Peyer's patch (tissue), 4 donors: ENCODE data around the gene GFRA3. TPM values are rescaled to one million over a fixed set of nuclear protein-coding genes. Genes with fewer than 3 reads are reported as not detected.

Source experiments
- DNase-seq, 3 donors: peaks; one replicate each; pipeline ENCODE4 v3.0.0-alpha.2; 2017 to 2019
- H3K27ac ChIP-seq, 4 donors: fragments of 200-600 bp; sonication (generic); one replicate each; pipeline ENCODE4 v1.5.1; 2016 to 2019
- H3K27me3 ChIP-seq, 2 donors: fragments of 200-600 bp; sonication (generic); one replicate each; pipeline ENCODE4 v1.5.1; 2019
- H3K36me3 ChIP-seq, 3 donors: fragments of 200-600 bp; sonication (generic); one replicate each; pipeline ENCODE4 v1.5.1; 2016 to 2019
- H3K4me1 ChIP-seq, 4 donors: fragments of 200-600 bp; sonication (generic); one replicate each; pipeline ENCODE4 v1.5.1; 2016 to 2019
- H3K4me3 ChIP-seq, 4 donors: fragments of 200-600 bp; sonication (generic); 1 replicate in 3 of 4; 2 replicates in 1 of 4; pipeline ENCODE4 v1.5.1; 2016 to 2019; ENCODE audit warnings: mild to moderate bottlenecking in 1 of 4
- H3K9me3 ChIP-seq, 4 donors: fragments of 200-600 bp; sonication (generic); one replicate each; pipeline ENCODE4 v1.5.1; 2016 to 2019; ENCODE audit warnings: mild to moderate bottlenecking in 1 of 4
- CTCF ChIP-seq, 6 experiments: fragments of 450-650 bp in 4 of 6; fragments of 200-600 bp in 2 of 6; sonication (generic) in 1 of 6; IDR thresholded peaks; one replicate each; pipeline ENCODE4 v1.5.1; 2017 to 2019; ENCODE audit warnings: antibody characterized with exemption in 6 of 6, mild to moderate bottlenecking in 3 of 6, moderate library complexity in 1 of 6
- POLR2A ChIP-seq, 2 donors: fragments of 450-650 bp; IDR thresholded peaks; one replicate each; pipeline ENCODE4 v1.5.1; 2017; ENCODE audit warnings: antibody characterized with exemption in 2 of 2, mild to moderate bottlenecking in 2 of 2, moderate library complexity in 2 of 2
- total RNA-seq, 4 donors: library from RNA; depleted of rRNA; stranded (reverse); fragments of >200 nt; gene quantifications; one replicate each; pipeline ENCODE4 v1.1.0, GENCODE V29; 2016

GFRA3 gene
- total RNA-seq, 4 donors from 2014 or later, result not detected

- Histone ChIP-seq H3K4me1 (peaks cover 0 to 17% (median 4%) of the 10 kb centered on the region in 4 donors), H3K9me3 (no peaks in the 10 kb centered on the region), H3K27me3 (no peaks in the 10 kb centered on the region), H3K36me3 (no peaks in the 10 kb centered on the region), H3K27ac (peak overlapping the region; percentile 74 to 82 (median 78)), H3K4me3 (peak overlapping the region; percentile 84 to 99 (median 94))
- peak in 1 of 3 donors; percentile 49 for DNase-seq
- no peak for TF ChIP-seq CTCF (IDR thresholded peaks at IDR 0.05)
These were observed 61.6 kb downstream of the GFRA3 start for GRCh38 chr5:138212828-138213160.

GRCh38 chr5:138210985-138211384 is 63.4 kb downstream of the GFRA3 start:
- no peak for DNase-seq
- Histone ChIP-seq H3K27me3 (no peaks in the 10 kb centered on the region), H3K4me3 (no peak overlapping the region), H3K36me3 (peaks cover 0 to 8% (median 0%) of the 10 kb centered on the region in 3 donors), H3K9me3 (no peaks in the 10 kb centered on the region), H3K4me1 (peaks cover 0 to 17% (median 4%) of the 10 kb centered on the region in 4 donors), H3K27ac (no peak overlapping the region)
- TF ChIP-seq CTCF (IDR thresholded peaks at IDR 0.05), result no peak
- TF ChIP-seq POLR2A (IDR thresholded peaks at IDR 0.05), result no peak

Other genes with a start within 250 kb of the GFRA3 start
- gene FAM13B, start 241.5 kb downstream of the GFRA3 start, total RNA-seq, result 10 to 100 TPM; 21.9 to 92.4 (median 32.7) TPM
- gene WNT8A, start 190.6 kb downstream of the GFRA3 start, total RNA-seq, result not detected
- gene NME5, start 135.2 kb downstream of the GFRA3 start, total RNA-seq, result under 1 TPM in 1 of 4 donors, not detected in 3; 0.70 TPM
- 100 to 1,000 TPM in 1 of 4 donors, 10 to 100 TPM in 3; 42.2 to 130 (median 70.8) TPM for gene BRD8, start 96.0 kb downstream of the GFRA3 start, total RNA-seq
- 1 to 10 TPM; 2.3 to 9.1 (median 5.6) TPM for gene KIF20A, start 95.5 kb downstream of the GFRA3 start, total RNA-seq
- gene CDC23, start 61.3 kb downstream of the GFRA3 start, total RNA-seq, result 10 to 100 TPM in 3 of 4 donors, 1 to 10 TPM in 1; 9.3 to 24.8 (median 10.6) TPM
- gene CDC25C, start 57.2 kb upstream of the GFRA3 start, total RNA-seq, result 1 to 10 TPM in 1 of 4 donors, under 1 TPM in 3; 0.88 to 4.1 (median 0.94) TPM
- 10 to 100 TPM; 19.1 to 22.1 (median 20.7) TPM for gene FAM53C, start 63.6 kb upstream of the GFRA3 start, total RNA-seq
- gene KDM3B, start 78.1 kb upstream of the GFRA3 start, total RNA-seq, result 10 to 100 TPM; 55.3 to 85.2 (median 68.1) TPM
- gene REEP2, start 164.4 kb upstream of the GFRA3 start, total RNA-seq, result 10 to 100 TPM in 1 of 4 donors, 1 to 10 TPM in 3; 1.7 to 10.7 (median 2.1) TPM
- 100 to 1,000 TPM in 1 of 4 donors, 10 to 100 TPM in 1, 1 to 10 TPM in 2; 5.3 to 109 (median 11.4) TPM for gene EGR1, start 190.9 kb upstream of the GFRA3 start, total RNA-seq